ENCODE results near the gene JPH3. TPM values are rescaled to one million over a fixed set of nuclear protein-coding genes. Genes with fewer than 3 reads are reported as not detected.

JPH3 gene
- total and polyA plus RNA-seq, 12 donors: 0.06 to 0.79 (median 0.10) TPM; not detected in 6

GRCh38 chr16:87563714-87564523, 38.4 kb upstream of the JPH3 start:
- H3K27ac ChIP-seq: no peak overlapping the region
- ATAC-seq (no peak), DNase-seq (no peak)
- WGBS, 2 donors: 82 to 84% methylated on average over 41 to 44 of the region's 44 CpGs
- no peaks in the 10 kb centered on the region for H3K36me3 ChIP-seq
- peaks cover 0 to 6% (median 0%) of the 10 kb centered on the region in 7 donors for H3K27me3 ChIP-seq
- TF ChIP-seq CTCF (IDR thresholded peaks at IDR 0.05): no peak
- H3K9me3 ChIP-seq: no peaks in the 10 kb centered on the region
- intact Hi-C loops (cut with DNase I): no loop called here
- no peak overlapping the region for H3K4me3 ChIP-seq
- H3K4me1 ChIP-seq: peaks cover 0 to 8% (median 0%) of the 10 kb centered on the region in 9 donors

- Histone ChIP-seq H3K27ac (no peak overlapping the region), H3K36me3 (no peaks in the 10 kb centered on the region), H3K27me3 (peaks cover 0 to 6% (median 0%) of the 10 kb centered on the region in 7 donors), H3K4me1 (peaks cover 0 to 8% (median 0%) of the 10 kb centered on the region in 9 donors), H3K9me3 (no peaks in the 10 kb centered on the region), H3K4me3 (no peak overlapping the region)
- DNase-seq: no peak
- 96 to 98% methylated on average over 6 of the region's 6 CpGs for WGBS, 2 donors
- TF ChIP-seq CTCF (IDR thresholded peaks at IDR 0.05): no peak
- ATAC-seq: no peak
- intact Hi-C loops (cut with DNase I): no loop called here
These were observed 37.9 kb upstream of the JPH3 start for GRCh38 chr16:87564524-87564778.

- intact Hi-C loops (cut with DNase I): no loop called here
- peaks cover 0 to 20% (median 2%) of the 10 kb centered on the region in 7 donors for H3K27me3 ChIP-seq
- no peak for TF ChIP-seq CTCF (IDR thresholded peaks at IDR 0.05)
- WGBS, 2 donors: 57 to 65% methylated on average over 25 of the region's 25 CpGs
- H3K9me3 ChIP-seq: no peaks in the 10 kb centered on the region
- ATAC-seq: peak in 1 of 8 donors; percentile 8
- H3K4me1 ChIP-seq: peaks cover 0 to 20% (median 10%) of the 10 kb centered on the region in 9 donors
- no peak overlapping the region for H3K4me3 ChIP-seq
- no peak for DNase-seq
- H3K36me3 ChIP-seq: no peaks in the 10 kb centered on the region
- no peak overlapping the region for H3K27ac ChIP-seq
These were observed 32.4 kb upstream of the JPH3 start for GRCh38 chr16:87569601-87570571.

- no peaks in the 10 kb centered on the region for H3K9me3 ChIP-seq
- H3K36me3 ChIP-seq: no peaks in the 10 kb centered on the region
- H3K4me3 ChIP-seq: no peak overlapping the region
- intact Hi-C loops (cut with DNase I): no loop called here
- peak in 3 of 8 donors; percentile 4 to 25 (median 15) for ATAC-seq
- no peak overlapping the region for H3K27ac ChIP-seq
- WGBS, 2 donors: 57 to 58% methylated on average over 6 of the region's 6 CpGs
- no peak for DNase-seq
- peaks cover 0 to 20% (median 10%) of the 10 kb centered on the region in 9 donors for H3K4me1 ChIP-seq
- H3K27me3 ChIP-seq: peaks cover 0 to 27% (median 7%) of the 10 kb centered on the region in 7 donors
- TF ChIP-seq CTCF (IDR thresholded peaks at IDR 0.05): no peak
These were observed 31.8 kb upstream of the JPH3 start for GRCh38 chr16:87570572-87570937.

Data from heart right ventricle (tissue), 16 donors.